GM13976 (cell line): ENCODE measurements around the gene ROR2.
"Not testable (repeated sequence)": the region's sequence is repeated elsewhere in the genome, so short reads cannot be mapped to it uniquely, and the experiment has no call there.

Source experiments
- DNase-seq: peaks from one replicate; pipeline ENCODE4 v3.0.0; 2012; ENCODE audit warnings: low spot score
- in situ Hi-C: fragments of 300-500 bp; cut with MboI; formaldehyde crosslinking; loops from one replicate; pipeline ENCODE4 v1.12.0; 2022; ENCODE audit warnings: low sequenced_read_pairs, mixed read lengths, inconsistent platforms; ENCODE audit not compliant: unreplicated experiment
- TF ChIP-seq, protein P1 (sequence below): IDR thresholded peaks from 2 replicates; pipeline ENCODE4 v1.5.1; 2012; ENCODE audit warnings: borderline replicate concordance, mild to moderate bottlenecking; ENCODE audit not compliant: insufficient read depth; ENCODE audit errors: extremely low read depth, missing control alignments, control extremely low read depth

Gene ROR2

DNA sequence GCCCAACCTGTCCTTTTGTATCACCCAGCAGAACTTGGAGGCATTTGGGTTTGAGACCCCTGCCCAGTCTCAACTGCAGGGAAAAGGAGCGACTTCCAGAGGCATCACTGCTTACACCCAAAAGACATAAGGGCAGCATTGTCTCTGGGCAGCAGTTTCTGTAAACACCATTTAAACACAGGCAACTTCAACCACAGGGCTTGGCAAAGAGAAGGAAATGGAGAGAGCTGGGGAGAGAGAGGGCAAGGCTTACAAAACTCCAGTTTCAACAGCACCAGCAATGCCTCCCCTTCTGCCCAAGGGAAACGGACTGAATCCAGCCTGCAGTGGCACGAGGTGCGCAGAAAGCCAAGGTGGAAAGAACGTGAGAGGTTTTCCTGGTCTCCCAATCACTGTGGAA is 147.6 kb downstream of the ROR2 start:
- DNase-seq: no peak
- TF ChIP-seq, protein P1, sequence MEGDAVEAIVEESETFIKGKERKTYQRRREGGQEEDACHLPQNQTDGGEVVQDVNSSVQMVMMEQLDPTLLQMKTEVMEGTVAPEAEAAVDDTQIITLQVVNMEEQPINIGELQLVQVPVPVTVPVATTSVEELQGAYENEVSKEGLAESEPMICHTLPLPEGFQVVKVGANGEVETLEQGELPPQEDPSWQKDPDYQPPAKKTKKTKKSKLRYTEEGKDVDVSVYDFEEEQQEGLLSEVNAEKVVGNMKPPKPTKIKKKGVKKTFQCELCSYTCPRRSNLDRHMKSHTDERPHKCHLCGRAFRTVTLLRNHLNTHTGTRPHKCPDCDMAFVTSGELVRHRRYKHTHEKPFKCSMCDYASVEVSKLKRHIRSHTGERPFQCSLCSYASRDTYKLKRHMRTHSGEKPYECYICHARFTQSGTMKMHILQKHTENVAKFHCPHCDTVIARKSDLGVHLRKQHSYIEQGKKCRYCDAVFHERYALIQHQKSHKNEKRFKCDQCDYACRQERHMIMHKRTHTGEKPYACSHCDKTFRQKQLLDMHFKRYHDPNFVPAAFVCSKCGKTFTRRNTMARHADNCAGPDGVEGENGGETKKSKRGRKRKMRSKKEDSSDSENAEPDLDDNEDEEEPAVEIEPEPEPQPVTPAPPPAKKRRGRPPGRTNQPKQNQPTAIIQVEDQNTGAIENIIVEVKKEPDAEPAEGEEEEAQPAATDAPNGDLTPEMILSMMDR: no peak
- in situ Hi-C loops: no loop called here

DNA sequence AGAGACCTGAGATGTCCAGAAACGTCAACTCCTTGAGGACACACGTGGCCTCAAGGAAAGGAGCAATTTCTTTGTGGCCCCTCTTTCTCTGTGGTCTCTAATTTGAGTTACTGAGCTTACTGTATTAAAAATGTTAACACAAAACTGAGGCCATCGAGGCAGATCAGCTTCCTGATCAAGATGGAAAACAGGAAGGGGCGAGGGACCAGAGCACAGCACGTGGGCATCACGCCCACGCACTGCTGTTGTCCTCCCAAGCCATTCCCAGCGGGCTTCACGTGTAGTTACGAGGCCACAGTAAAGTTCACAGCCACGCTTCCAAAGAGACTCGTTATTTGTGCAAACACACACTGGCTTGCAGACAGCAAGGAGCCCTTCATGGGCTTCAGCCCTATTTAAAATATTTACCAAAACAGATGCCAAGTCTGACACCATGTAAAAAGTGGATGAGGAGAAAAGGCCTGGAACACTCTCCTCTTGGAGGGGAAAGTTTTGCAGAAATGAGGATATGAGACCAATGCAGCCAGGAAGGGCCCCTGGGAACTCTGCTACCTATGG is 149.5 kb downstream of the ROR2 start:
- in situ Hi-C loops: no loop called here

DNA sequence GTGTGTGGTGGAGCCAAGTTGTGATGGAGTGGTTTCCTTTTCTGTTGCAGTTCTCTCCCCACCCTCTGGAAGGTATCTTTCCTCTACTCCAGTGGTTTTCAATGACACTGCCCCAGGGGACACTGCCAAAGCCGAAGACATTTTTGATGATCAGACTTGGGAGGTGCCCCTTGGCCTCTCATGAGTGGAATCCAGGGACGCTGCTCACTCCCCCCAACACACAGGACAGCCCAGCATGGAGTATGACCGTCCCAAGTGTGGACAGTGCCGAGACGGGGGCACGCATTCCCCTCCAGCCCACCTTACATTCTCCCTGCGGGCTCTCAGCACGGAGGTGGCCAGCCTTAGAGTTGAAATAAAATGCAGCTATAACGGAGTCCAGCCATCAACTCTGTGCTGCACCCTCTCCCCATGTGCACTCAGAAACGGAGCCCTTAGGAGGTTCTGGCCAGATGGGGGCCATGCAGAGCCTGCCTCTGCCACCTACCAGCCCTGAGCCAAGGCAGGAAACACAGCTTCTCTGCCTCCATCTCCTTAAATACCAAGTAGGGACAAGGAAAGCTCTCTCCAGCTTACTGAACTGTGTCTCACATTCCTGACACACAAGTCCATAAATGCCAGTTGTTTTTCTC is 150.8 kb downstream of the ROR2 start:
- TF ChIP-seq, protein P1: no peak
- no peak for DNase-seq
- in situ Hi-C loops: no loop called here

More for the DNA sequence above, 149.5 kb downstream of the ROR2 start:
- DNase-seq: no peak
- TF ChIP-seq, protein P1: no peak

DNA sequence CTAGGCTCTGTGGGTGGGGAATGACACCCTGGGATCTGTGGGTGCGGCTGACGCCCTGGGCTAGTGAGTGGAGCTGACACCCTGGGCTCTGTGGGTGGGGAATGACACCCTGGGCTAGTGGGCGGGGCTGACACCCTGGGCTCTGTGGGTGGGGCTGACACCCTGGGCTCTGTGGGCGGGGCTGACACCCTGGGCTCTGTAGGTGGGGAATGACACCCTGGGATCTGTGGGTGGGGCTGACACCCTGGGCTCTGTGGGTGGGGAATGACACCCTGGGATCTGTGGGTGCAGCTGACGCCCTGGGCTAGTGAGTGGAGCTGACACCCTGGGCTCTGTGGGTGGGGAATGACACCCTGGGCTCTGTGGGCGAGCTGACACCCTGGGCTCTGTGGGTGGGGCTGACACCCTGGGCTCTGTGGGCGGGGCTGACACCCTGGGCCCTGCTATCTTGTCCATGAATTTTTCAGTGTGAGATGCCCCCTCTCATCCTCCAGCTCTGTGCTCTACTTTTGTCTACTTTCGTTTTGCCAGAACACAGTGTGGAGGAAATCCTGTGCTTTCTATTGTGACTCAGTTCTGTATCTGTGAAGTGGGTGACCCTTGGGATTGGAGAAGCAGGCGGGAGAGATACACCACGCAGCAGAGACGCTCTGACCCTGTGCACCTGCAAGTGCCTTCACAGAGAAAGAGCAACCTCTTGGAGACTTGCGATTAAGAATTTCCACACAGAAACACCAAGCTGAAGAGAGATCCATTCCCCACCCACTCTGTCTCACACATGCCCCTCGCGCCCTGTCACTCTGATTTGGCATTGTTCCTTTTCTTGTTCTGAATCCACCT is 151.5 kb downstream of the ROR2 start:
- in situ Hi-C loops, DNase-seq: not testable (repeated sequence)

DNA sequence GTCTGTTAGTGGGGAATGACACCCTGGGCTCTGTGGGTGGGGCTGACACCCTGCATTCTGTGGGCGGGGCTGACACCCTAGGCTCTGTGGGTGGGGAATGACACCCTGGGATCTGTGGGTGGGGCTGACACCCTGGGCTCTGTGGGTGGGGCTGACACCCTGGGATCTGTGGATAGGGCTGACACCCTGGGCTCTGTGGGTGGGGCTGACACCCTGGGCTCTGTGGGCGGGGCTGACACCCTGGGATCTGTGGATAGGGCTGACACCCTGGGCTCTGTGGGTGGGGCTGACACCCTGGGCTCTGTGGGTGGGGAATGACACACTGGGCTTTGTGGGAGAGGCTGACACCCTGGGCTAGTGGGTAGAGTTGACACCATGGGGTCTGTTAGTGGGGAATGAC is 152.5 kb downstream of the ROR2 start:
- in situ Hi-C loops: not testable (repeated sequence)

DNA sequence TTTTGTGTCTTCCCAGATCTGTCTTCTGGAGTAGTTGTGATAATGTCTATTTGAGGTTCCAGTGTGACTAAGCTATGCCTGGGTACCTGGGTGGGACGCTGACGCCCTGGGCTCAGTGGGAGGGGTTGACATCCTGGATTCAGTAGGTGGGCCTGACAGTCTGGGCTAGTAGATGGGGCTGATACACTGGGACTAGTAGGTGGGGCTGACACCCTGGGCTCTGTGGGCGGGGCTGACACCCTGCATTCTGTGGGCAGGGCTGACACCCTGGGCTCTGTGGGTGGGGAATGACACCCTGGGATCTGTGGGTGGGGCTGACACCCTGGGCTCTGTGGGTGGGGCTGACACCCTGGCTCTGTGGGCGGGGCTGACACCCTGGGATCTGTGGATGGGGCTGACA is 153.5 kb downstream of the ROR2 start:
- DNase-seq, in situ Hi-C loops: not testable (repeated sequence)

More for the DNA sequence above, 152.5 kb downstream of the ROR2 start:
- not testable (repeated sequence) for DNase-seq

DNA sequence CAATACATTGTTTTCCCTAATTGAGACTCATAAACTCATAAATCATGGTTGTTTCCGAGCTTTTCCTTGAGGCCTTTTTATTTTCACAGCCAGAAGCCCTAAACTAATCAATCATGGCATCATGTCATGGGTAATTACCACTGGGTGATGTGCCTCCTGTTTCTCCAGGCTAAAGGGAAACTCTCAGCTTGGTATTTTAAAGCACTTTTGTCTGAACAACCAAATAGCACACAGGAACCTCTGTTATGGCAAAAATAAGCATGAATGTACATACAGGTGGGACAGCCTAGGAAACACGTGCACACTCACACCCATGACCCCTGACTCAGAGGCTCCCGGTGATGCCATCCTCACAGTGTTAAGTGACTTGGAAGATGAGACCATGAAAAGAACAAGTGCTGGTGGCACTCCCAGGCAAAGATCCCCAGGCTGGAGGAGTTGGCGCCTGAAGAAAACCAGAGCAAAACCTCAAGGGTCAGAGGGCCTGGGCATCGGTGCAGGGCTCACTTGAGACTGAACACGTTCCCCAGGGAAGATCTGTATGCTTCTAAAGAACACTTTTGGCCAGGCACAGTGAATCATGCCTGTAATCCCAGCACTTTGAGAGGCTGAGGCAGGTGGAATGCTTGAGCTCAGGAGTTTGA is 154.3 kb downstream of the ROR2 start:
- in situ Hi-C loops: no loop called here
- DNase-seq: no peak
- TF ChIP-seq, protein P1: no peak

DNA sequence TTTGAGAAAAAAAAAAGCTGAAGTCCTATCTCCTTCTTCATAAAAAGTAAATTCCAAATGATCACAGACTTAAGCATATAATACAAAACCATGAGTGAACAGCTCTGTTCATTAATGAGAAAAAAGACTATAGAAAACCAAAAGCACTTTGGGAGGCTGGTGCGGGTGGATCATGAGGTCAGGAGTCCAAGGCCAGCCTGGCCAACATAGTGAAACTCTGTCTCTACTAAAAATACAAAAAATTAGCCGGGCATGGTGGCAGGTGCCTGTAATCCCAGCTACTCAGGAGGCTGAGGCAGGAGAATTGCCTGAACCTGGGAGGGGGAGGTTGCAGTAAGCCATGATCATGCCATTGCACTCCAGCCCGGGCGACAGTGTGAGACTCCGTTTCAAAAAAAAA is 156.7 kb downstream of the ROR2 start:
- in situ Hi-C loops: not testable (repeated sequence)

More for the DNA sequence above, 156.7 kb downstream of the ROR2 start:
- DNase-seq: not testable (repeated sequence)
